Measurements from ENCODE around the gene ITGA8.
"Not testable (repeated sequence)": the region's sequence is repeated elsewhere in the genome, so short reads cannot be mapped to it uniquely, and the experiment has no call there.

ITGA8 gene

DNA sequence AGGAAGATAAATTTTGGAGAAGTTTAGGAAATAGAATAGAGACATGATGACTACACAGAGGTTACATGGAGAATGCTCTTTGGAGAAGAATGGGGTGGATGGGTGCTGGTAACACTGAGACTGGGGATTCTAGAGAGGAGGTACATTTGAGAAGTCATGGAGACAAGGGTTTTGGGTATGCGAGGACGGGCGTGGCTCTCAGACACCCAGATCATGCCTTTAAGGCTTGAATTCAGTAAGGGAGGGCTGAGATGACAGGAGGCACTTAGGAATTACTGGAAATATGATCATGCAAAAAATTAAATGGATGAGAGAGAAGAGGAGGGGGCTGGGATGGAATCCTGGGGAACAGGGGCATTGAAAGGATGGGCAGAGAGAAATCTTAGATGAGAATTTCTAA is 168.8 kb downstream of the ITGA8 start:
- no peak for DNase-seq (ENCODE audit: low read depth)

- no peak for DNase-seq (ENCODE audit: low read depth)
Measured at GRCh38 chr10:15548331-15548730, 171.4 kb downstream of the ITGA8 start.

DNA sequence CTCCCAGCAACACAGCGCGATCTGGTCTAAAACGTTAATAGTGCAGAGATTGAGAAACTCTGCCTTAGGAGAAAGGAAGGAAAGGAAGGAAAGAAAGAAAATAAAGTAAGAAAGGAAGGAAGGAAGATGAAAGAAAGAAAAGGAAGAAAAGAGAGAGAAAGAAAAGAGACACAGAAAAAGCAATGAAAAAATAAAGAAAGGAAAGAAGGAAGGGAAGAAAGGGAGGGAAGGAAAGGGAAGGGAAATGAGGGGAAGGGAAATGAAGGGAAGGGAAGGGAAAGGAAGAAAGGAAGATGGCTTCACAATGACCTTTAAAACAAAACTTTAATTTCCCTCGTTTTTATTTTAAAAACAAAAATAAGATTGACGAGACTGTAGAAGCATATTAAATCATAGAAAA is 173.1 kb downstream of the ITGA8 start:
- DNase-seq (ENCODE audit: low read depth): no peak

DNA sequence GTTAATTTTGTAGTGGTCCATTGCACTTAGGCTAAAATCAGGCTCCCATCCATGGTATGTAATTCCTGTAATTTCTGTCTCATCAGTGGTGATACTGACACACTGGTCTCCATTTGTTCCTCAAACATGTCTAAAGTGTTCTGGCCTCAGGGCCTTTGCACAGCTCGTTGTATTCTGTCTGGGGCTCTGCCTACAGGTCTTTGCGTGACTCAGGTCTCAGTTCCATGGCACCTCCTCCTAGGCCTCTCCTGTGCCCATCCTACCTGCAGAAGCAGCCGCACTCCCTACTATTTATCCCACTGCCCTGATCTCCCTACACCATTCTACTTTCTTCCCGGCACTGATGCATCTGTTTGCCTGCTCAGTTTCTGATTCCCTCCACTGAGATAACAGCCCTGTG is 173.8 kb downstream of the ITGA8 start:
- no peak for DNase-seq (ENCODE audit: low read depth)

DNA sequence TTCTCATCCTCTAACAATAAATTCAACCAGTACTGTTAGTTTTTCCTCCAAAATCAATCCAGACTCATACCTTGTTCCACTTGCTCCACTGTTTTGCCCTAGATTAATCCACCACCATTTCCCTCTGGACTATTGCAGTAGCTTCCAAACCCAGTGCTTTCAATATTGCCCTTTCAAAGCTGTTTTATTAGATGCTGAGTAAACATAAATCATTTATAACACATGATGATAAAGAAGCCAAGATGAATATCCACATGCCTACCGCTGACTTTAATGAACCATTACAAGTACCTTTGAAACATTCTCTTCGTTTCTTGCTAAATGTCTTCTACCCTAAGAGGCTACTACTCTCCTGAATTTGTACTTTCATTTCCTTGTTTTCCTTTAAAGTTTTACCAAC is 174.5 kb downstream of the ITGA8 start:
- DNase-seq (ENCODE audit: low read depth): no peak

GRCh38 chr10:15543994-15544393 is 175.7 kb downstream of the ITGA8 start:
- DNase-seq (ENCODE audit: low read depth): no peak

DNA sequence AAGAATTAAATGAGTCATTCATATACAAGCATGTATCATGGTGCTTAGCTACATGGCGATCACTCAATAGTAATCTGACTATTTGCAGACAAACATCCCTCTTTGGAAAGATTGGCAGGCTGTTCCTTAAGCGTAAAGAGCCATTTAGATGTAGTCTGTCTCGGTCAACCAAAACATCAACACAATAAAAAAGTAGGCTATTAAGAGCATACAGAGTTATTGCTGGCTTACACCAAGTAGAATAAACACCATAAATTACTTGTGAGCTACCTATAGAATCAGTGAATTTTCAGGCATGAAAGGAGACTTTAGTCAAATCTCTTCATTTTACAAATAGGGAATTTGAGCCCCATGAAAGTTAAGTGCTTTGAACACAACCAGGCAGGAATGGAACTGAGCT is 176.9 kb downstream of the ITGA8 start:
- DNase-seq (ENCODE audit: low read depth): no peak

GRCh38 chr10:15541376-15541775 is 178.3 kb downstream of the ITGA8 start:
- DNase-seq (ENCODE audit: low read depth): no peak

DNA sequence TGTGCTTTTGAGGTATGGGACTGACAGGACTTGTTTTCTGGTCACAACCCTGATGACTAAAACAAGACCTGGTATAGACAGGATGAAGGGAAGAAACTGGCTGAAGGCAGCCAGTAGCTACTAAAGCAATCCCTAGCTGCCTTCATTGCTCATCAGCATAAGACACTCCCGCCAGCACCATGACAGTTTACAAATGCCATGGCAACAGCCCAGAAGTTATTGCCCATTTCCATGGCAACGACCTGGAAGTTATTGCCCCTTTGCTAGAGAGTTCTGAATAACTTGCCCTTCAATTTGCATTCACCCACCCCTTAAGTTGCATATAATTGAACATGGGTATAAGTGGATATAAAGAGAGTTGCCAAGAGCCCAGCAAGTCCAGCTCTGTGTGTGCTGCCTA is 179.0 kb downstream of the ITGA8 start:
- DNase-seq (ENCODE audit: low read depth): no peak

DNA sequence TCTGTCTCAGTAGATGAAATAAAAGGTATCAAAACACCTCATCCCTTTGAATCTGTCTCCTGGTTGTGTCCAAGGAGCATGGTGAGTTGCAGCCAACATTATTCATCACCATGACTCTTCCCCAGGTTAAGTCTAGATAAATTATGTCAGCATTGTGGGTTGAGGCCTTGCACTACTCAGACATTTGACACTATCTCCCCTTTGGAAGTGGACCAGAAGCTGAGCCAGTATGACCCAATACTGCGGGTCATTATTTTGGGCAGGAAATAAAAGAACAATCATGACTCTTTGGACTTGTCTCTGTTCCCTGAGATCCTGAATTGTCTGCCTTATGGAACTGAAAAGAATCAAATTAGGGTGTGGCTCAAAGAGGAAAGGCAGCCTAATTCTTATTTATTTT is 180.5 kb downstream of the ITGA8 start:
- no peak for DNase-seq (ENCODE audit: low read depth)

DNA sequence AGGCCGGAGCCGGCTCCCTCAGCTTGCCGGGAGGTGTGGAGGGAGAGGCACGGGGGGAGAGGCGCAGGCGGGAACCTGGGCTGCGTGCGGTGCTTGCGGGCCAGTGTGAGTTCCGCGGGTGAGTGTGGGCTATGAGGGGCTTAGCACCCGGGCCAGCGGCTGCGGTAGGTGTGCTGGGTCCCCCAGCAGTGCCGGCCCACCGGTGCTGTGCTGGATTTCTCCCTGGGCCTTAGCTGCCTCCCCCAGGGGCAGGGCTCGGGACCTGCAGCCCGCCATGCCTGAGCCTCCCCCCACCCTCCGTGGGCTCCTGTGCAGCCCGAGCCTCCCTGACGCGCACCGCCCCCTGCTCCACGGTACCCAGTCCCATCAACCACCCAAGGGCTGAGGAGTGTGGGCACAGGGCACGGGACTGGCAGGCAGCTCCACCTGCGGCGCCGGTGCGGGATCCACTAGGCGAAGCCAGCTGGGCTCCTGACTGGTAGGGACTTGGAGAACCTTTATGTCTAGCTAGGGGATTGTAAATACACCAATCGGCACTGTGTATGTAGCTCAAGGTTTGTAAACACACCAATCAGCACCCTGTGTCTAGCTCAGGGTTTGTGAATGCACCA is 184.7 kb downstream of the ITGA8 start:
- not testable (repeated sequence) for DNase-seq (ENCODE audit: low read depth)

GRCh38 chr10:15531927-15532722 is 187.6 kb downstream of the ITGA8 start:
- DNase-seq (ENCODE audit: low read depth): no peak

DNA sequence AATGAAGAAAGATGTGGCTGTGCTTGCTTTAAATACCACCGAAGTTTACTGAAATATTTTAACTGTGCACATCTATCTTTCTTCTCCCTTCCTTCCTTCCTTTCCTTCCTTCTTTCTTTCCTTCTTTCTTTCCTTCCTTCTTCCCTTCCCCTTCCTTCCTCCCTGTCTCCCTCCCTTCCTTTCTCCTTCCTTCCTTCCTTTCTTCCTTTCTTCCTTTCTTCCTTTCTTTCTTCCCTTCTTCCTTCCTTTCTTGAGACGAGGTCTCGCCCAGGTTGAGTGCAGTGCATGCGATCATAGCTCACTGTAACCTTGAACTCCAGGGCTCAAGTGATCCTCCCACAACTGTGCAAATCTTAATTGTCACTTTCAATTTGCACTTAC is 190.9 kb downstream of the ITGA8 start:
- no peak for DNase-seq (ENCODE audit: low read depth)

DNA sequence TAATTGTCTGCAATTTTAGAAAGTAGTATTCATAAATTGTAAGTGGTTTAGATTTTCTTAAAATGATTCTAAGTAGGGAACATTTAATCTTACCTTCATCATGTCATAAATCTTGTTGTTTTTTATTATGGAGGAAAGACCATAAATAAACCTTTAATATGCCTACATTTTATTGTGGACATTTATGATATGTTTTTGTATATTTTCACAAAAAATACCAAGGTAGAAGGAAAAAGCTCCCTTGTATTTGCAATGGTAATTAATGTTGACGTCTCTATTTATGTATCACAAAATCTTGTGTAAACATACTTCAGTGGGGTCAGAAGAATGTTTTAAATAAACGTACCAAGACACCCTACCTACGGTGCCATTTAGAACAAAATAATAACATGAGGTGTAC is 193.0 kb downstream of the ITGA8 start:
- DNase-seq (ENCODE audit: low read depth): no peak

- DNase-seq (ENCODE audit: low read depth): no peak
Measured at GRCh38 chr10:15521328-15521903, 198.3 kb downstream of the ITGA8 start.

GRCh38 chr10:15518250-15518649 is 201.5 kb downstream of the ITGA8 start:
- DNase-seq (ENCODE audit: low read depth): no peak

- no peak for DNase-seq (ENCODE audit: low read depth)
Measured at GRCh38 chr10:15516256-15517085, 203.3 kb downstream of the ITGA8 start.

GRCh38 chr10:15515202-15515601 is 204.5 kb downstream of the ITGA8 start:
- no peak for DNase-seq (ENCODE audit: low read depth)

GRCh38 chr10:15510963-15511362 is 208.8 kb downstream of the ITGA8 start:
- no peak for DNase-seq (ENCODE audit: low read depth)

GRCh38 chr10:15505329-15505728 is 214.4 kb downstream of the ITGA8 start:
- DNase-seq (ENCODE audit: low read depth): no peak

GRCh38 chr10:15504101-15504840 is 215.5 kb downstream of the ITGA8 start:
- no peak for DNase-seq (ENCODE audit: low read depth)
